ENCODE results near the gene PCSK4. TPM values are rescaled to one million over a fixed set of nuclear protein-coding genes. Genes with fewer than 3 reads are reported as not detected.

Gene PCSK4
- polyA plus RNA-seq, 1 of the 3 experiments (the other 2 are of a cell fraction) = 6.6 TPM

- TF ChIP-seq, protein P1, sequence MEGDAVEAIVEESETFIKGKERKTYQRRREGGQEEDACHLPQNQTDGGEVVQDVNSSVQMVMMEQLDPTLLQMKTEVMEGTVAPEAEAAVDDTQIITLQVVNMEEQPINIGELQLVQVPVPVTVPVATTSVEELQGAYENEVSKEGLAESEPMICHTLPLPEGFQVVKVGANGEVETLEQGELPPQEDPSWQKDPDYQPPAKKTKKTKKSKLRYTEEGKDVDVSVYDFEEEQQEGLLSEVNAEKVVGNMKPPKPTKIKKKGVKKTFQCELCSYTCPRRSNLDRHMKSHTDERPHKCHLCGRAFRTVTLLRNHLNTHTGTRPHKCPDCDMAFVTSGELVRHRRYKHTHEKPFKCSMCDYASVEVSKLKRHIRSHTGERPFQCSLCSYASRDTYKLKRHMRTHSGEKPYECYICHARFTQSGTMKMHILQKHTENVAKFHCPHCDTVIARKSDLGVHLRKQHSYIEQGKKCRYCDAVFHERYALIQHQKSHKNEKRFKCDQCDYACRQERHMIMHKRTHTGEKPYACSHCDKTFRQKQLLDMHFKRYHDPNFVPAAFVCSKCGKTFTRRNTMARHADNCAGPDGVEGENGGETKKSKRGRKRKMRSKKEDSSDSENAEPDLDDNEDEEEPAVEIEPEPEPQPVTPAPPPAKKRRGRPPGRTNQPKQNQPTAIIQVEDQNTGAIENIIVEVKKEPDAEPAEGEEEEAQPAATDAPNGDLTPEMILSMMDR (IDR thresholded peaks at IDR 0.05) = no peak
- TF ChIP-seq RXRA (IDR thresholded peaks at IDR 0.05; ENCODE audit: borderline replicate concordance, low read depth) (no peak), MEF2A (IDR thresholded peaks at IDR 0.05; ENCODE audit: borderline replicate concordance, low read depth) (no peak), FOSL2 (IDR thresholded peaks at IDR 0.05; ENCODE audit: borderline replicate concordance, low read depth) (no peak), FOXJ3 (CRISPR knock-in tag; IDR thresholded peaks at IDR 0.05) (no peak), RFX5 (IDR thresholded peaks at IDR 0.05; ENCODE audit: low read length) (no peak)
Measured at GRCh38 chr19:1489463-1490310, 463 bp downstream of the PCSK4 start (continued).

DNA sequence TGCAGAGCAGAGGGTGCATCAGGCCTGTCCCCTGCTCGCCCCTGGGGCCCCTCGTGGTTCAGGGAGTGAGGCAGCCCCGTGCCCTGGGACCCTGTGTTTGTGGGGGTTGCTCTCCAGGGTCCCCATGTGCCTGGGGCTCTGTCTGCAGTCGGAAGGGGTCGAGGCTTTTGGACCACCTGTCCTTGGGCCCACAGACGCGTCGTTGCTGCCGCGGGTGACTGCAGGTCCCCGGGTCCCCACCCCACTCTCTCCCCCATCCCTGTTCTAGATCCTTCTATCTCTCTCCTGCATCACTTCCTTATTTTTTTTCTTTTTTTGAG lies 1.9 kb downstream of the PCSK4 start:
- H3K4me1 ChIP-seq (ENCODE audit: control insufficient read depth in 1 of 2, insufficient read depth in 2 of 2, low read depth in 1 of 2, low read length in 1 of 2) = peaks cover 5 to 15% of the 10 kb centered on the region in 2 experiments; a peak in 2 of 4 replicates
- no peaks in the 10 kb centered on the region for H3K9me3 ChIP-seq
- no peaks in the 10 kb centered on the region for H4K20me1 ChIP-seq (ENCODE audit: insufficient read depth)
- TF ChIP-seq PBX3 (IDR thresholded peaks at IDR 0.05) = no peak
- no peak for TF ChIP-seq TAF1 (IDR thresholded peaks at IDR 0.05; ENCODE audit: borderline replicate concordance, low read depth, low read length)
- TF ChIP-seq RAD21 (IDR thresholded peaks at IDR 0.05; ENCODE audit: low read length) = no peak
- no peak for TF ChIP-seq SIN3A (IDR thresholded peaks at IDR 0.05; ENCODE audit: borderline replicate concordance, low read depth, low read length)
- TF ChIP-seq POLR2AphosphoS5 (IDR thresholded peaks at IDR 0.05; ENCODE audit: low read depth, low read length) = no peak
- TF ChIP-seq SMC3 (IDR thresholded peaks at IDR 0.05; ENCODE audit: low read depth, low read length) = no peak
- no peak for TF ChIP-seq MXI1 (IDR thresholded peaks at IDR 0.05; ENCODE audit: low read depth, low read length)
- TF ChIP-seq, protein P2, sequence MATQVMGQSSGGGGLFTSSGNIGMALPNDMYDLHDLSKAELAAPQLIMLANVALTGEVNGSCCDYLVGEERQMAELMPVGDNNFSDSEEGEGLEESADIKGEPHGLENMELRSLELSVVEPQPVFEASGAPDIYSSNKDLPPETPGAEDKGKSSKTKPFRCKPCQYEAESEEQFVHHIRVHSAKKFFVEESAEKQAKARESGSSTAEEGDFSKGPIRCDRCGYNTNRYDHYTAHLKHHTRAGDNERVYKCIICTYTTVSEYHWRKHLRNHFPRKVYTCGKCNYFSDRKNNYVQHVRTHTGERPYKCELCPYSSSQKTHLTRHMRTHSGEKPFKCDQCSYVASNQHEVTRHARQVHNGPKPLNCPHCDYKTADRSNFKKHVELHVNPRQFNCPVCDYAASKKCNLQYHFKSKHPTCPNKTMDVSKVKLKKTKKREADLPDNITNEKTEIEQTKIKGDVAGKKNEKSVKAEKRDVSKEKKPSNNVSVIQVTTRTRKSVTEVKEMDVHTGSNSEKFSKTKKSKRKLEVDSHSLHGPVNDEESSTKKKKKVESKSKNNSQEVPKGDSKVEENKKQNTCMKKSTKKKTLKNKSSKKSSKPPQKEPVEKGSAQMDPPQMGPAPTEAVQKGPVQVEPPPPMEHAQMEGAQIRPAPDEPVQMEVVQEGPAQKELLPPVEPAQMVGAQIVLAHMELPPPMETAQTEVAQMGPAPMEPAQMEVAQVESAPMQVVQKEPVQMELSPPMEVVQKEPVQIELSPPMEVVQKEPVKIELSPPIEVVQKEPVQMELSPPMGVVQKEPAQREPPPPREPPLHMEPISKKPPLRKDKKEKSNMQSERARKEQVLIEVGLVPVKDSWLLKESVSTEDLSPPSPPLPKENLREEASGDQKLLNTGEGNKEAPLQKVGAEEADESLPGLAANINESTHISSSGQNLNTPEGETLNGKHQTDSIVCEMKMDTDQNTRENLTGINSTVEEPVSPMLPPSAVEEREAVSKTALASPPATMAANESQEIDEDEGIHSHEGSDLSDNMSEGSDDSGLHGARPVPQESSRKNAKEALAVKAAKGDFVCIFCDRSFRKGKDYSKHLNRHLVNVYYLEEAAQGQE (IDR thresholded peaks at IDR 0.05; ENCODE audit: low read depth, low read length) = no peak
- TF ChIP-seq YY1 (IDR thresholded peaks at IDR 0.05; ENCODE audit: low read depth) = no peak
- TF ChIP-seq GATA2 (CRISPR knock-in tag; IDR thresholded peaks at IDR 0.05) = no peak
- TF ChIP-seq CHD2 (IDR thresholded peaks at IDR 0.05; ENCODE audit: low read length, partially characterized antibody) = no peak
- TF ChIP-seq MAX (IDR thresholded peaks at IDR 0.05; ENCODE audit: low read depth) = no peak
- no peak for TF ChIP-seq RXRA (IDR thresholded peaks at IDR 0.05; ENCODE audit: borderline replicate concordance, low read depth)
- TF ChIP-seq FOSL2 (IDR thresholded peaks at IDR 0.05; ENCODE audit: borderline replicate concordance, low read depth) = no peak
- TF ChIP-seq NRF1 (IDR thresholded peaks at IDR 0.05; ENCODE audit: low read depth, low read length) = no peak
- TF ChIP-seq TEAD4 (IDR thresholded peaks at IDR 0.05; ENCODE audit: borderline replicate concordance, insufficient read depth) = no peak
- TF ChIP-seq, protein P1 (IDR thresholded peaks at IDR 0.05) = no peak
- TF ChIP-seq RCOR1 (IDR thresholded peaks at IDR 0.05; ENCODE audit: low read length) = no peak
- H3K27ac ChIP-seq (ENCODE audit: low read depth in 2 of 2, low read length in 1 of 2) = no peak overlapping the region
- ChIA-PET POLR2A (no interaction called here), CTCF (interaction anchor here (2.0 kb wide), 1 partner anchor 43 kb away, joined by 4 read pairs; no protein-coding TSS in a partner anchor)
- H3K36me3 ChIP-seq (replicated peaks in 1 of 2; ENCODE audit: control insufficient read depth in 1 of 2, insufficient read depth in 2 of 2, low read length in 1 of 2) = no peaks in the 10 kb centered on the region
- H3K4me3 ChIP-seq (ENCODE audit: low read depth in 2 of 2, low read length in 1 of 2) = no peak overlapping the region
- H3F3A ChIP-seq (replicated peaks; ENCODE audit: insufficient read depth) = no peaks in the 10 kb centered on the region
- 97% methylated on average over 10 of the region's 11 CpGs for WGBS (ENCODE audit: low lambda C conversion rate)
- no peak overlapping the region for H3K9ac ChIP-seq
- no peak for DNase-seq
- H2AFZ ChIP-seq (ENCODE audit: low read depth) = no peak overlapping the region
- no peaks in the 10 kb centered on the region for H3K9me2 ChIP-seq
- H3K27me3 ChIP-seq (ENCODE audit: insufficient read depth) = no peaks in the 10 kb centered on the region
- no peaks in the 10 kb centered on the region for H3K79me2 ChIP-seq (ENCODE audit: insufficient read depth)
- no peak overlapping the region for H3K4me2 ChIP-seq

All from SK-N-SH (cell line).